GM19467 (cell line): Measurements from ENCODE around the gene FNDC7.
A peak's percentile ranks its signal among the peaks of the same experiment; 100 is the strongest.
"Not testable (repeated sequence)": the region's sequence is repeated elsewhere in the genome, so short reads cannot be mapped to it uniquely, and the experiment has no call there.

ENCODE experiments used
- ATAC-seq: cut with Tn5 transposase; IDR thresholded peaks from one replicate; pipeline ENCODE4 v1.9.1; 2021; ENCODE audit warnings: mild to moderate bottlenecking, moderate library complexity; ENCODE audit not compliant: unreplicated experiment

FNDC7 gene, protein sequence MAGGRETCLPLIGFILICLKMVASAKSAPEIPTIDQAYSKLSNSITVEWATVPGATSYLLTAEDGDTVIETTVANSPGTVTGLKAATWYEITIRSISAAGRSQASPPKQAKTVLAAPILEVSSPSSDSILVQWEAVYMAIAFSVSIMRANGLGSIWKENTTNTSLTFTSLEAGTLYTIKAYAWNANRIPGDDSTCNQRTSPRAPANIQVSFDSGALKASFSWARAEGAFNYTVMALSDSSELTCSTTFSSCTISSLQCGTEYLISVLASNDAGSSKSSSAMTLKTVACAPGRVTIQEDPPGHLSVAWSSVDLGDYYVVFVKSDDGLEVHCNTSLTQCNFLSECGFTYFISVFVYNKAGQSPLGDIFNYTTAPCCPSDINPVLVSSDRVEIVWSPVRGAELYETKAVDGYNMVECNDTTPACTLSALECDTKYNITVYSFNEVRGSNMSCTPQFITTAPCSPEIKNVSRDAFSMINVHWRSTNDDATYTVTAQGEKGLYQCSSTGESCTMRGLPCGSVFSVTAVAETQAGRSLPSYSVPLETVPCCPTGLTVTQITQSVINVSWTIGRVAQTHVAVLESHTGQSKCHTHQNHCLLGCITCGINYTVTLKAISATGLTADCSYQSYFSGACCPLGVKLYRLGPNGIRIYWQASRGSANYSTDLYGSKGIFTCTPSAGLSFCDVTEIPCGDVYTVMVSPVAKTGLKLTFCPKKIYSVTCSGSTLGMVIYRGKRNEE

DNA sequence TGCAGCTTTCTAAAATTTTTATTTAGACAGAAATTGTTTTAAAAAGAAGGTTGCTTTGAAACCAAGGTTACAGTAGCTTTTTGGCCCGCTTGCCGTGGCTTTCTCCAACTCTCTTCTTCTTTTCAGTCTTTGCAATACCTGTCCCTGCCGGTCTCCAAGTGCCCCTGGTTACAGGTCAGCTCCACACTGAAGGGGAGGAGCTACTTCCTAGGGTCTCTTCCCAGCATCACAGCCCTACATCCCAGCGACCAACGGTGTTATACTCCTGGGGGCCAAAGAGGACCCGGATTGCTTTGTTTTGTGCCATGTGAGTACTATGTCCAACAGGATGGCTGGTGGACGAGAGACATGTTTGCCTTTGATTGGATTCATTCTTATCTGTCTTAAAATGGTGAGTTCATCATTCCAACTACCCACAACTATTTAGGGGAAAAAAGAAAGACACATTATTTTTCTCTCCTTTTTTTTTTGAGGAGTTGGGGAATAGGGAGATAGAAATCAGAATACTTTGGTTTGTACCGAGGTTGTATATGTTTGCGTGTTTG, at the start of gene FNDC7:
Gene FNDC7 (plus strand): TSS at position 303 of the 545 bp plus-strand sequence. CDS start 26 bp downstream, at position 329.
- no peak for ATAC-seq

DNA sequence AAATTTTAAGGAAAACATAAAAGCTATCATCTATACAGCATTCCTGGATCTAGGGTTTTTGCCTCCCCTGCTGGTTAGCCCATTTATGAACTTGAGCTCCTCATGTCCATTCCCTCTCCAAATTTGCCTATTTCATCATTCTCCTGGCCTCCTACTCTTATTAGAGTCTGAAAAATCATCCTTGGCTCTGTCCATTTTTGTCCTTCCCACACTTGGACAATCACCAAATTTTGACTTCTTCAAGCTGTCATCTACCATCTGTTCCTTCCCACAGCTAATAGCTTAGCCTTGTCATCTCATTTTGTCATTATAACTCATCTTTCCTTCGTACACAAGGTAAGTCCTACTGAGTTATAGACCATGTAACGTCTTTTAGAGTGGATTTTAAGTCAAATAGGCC, 49.6 kb upstream of the FNDC7 start:
- no peak for ATAC-seq

DNA sequence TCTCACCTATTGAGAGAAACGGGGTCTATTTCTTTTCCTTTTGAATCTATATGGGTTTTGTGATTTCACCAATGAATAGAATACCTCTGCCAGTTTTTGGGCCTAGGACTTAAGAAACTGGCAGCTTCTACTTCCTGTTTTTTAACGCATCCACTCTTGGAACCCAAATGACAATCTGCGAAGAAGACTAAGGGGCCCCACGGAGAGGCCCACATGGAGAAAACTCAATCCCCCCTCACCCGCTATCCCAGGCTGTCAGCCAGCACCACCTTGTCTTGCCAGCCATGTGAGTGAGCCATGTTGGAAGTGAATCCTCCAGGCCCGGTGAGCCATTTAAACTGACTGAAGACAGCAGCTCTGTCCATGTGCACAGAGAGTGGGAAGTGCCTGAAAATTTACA, 48.2 kb upstream of the FNDC7 start:
- no peak for ATAC-seq

GRCh38 chr1:108665067-108665466, 47.6 kb upstream of the FNDC7 start:
- no peak for ATAC-seq

DNA sequence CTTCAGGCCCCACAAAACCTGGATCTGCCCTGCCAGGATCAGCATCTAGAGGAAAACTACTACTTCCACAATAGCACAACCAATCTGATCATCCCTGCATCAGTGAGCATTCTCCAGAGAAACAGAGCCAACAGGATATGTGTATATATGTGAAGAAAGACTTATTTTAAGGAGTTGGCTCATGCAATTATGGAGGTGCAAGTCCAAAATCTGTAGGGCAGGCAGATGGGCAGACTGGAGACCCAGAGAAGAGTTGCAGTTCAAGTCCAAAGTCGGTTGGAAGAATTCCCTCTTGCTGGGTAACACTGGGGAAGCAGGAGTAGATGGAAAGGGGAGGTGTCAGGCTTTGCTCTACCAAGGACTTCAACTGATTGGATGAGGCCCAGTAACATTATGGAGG, 46.9 kb upstream of the FNDC7 start:
- no peak for ATAC-seq

- ATAC-seq = not testable (repeated sequence)
Observed at GRCh38 chr1:108667422-108667821, 45.3 kb upstream of the FNDC7 start.

DNA sequence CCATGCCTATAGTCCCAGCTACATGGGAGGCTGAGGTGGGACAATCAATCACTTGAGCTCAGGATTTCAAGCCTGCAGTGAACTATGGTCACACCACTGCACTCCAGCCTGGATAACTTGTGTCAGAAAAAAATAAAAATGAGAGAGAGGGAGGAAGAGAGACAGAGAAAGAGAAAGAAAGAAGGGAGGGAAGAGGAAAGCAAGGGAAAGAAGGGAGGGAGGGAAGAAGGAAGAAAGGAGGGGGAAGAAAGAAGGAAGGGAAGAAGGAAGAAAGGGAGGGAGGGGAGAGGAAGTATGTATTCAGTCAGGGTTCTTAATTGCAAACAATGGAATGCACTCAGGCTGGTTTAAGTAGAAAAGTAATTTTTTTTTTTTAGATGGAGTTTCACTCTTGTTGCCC, 43.9 kb upstream of the FNDC7 start:
- ATAC-seq = no peak

GRCh38 chr1:108669679-108670078, 43.0 kb upstream of the FNDC7 start:
- no peak for ATAC-seq

- ATAC-seq = no peak
Observed at GRCh38 chr1:108670131-108670773, 42.5 kb upstream of the FNDC7 start.

DNA sequence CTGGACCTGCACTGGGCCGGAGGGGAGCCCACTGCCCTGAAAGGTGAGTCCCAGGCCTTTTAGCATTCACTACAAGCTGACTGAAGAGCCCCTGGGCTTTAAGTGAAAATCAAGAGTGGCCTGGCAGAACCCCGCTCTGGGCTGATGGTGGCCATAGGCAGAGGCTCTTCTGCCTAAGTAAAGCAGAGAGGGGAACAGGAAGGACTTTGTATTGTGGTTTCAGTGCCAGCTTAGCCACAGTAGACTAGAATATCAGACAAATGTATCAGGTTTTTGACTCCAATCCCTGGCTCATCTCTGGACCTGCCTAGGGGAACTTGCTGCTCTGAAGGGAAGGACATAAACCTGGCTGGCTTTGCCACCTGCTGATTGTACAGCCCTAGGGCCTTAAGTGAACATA, 41.6 kb upstream of the FNDC7 start:
- no peak for ATAC-seq

DNA sequence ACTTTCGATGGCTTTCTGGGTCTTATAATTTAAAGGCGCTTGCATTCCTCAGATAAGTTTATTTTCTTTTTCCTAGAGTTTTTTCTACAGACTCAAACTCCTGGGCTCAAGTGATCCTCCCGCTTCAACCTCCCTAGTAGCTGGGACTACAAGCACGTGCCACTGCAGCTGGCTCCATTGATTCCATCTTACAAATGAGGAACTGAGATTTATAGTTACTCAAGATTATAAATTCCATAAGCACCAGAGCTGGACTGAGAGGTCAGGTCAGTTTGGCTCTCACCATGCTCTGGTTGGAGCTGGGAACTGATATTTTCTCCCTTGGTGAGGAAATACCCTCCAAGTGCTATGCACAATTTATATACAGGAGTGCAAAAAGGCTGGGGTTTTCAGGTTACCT, 34.0 kb upstream of the FNDC7 start:
- ATAC-seq = no peak

DNA sequence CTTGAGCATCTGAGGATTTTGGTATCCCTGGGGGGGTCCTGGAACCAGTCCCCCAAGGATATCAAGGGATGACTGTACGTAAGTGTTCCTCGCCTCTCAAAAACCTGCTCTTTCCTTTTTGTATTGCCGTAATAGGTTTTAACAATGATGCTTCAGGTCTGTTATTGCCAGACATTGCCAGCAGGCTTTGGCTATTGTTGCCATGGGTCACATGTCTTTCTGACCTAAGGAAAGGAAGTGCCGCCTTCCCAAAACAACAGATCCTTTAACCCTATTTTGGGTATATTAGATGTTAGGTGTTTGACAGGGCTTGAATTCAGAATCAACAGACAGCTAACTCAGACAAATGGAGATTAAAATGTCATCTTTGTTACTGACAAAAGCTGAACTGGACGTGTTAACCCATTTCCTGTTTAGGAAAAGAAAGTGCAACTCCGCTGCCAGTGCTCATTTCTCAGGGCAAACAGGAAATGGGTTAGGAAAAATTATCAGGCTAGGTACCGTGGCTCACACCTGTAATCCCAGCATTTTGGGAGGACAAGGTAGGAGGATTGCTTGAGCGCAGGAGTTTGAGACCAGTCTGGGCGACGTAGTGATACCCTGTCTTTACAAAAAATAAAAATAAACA, 33.0 kb upstream of the FNDC7 start:
- no peak for ATAC-seq

GRCh38 chr1:108681701-108682100, 31.0 kb upstream of the FNDC7 start:
- ATAC-seq = not testable (repeated sequence)

- ATAC-seq = no peak
Observed at GRCh38 chr1:108685529-108685928, 27.2 kb upstream of the FNDC7 start.

- ATAC-seq = no peak
Observed at GRCh38 chr1:108686614-108687313, 25.9 kb upstream of the FNDC7 start.

GRCh38 chr1:108691128-108691941, 21.4 kb upstream of the FNDC7 start:
- ATAC-seq = no peak

DNA sequence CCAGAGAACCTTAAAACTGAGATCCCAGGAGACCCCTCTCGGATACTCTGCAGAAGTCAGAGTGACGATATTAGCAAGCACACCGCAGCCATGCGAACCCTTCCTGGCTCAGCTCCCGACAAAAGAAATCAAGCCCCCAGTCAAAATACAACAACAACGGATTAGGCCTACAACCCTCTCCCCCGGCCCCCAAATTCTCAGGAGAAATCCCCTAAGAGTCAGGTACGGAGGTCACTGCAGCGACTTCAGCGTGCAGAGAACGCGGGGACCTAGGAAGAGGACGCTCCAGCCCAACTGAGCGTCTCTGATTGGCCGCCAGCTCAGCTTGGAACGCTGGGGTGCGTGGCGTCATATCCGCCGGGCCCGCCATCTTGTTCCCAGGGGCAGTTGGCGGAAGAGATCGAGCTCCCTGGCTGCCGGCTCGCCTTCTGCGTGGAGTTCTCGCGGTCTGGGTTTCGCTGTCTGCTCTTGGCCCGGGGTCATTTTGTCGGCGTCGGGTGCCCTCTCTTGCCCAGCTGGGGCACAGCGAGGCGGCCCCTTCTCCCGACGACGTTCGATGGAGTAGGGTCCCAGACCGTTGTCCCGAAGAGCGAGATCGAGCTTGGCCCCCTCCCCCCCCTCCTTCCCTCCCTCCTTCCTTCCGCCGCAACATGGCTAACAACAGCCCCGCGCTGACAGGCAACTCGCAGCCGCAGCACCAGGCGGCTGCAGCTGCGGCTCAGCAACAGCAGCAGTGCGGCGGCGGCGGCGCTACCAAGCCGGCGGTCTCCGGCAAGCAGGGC, 20.6 kb upstream of the FNDC7 start, which contains the start of gene PRPF38B:
Gene PRPF38B (plus strand): TSS at position 369 of the 782 bp plus-strand sequence. CDS start 282 bp downstream, at position 651.
- ATAC-seq = peak; percentile 94
